WTC11 (cell line): ENCODE data around the gene ELFN1.

ENCODE experiments used
- ETV6 ChIP-seq: sonication (generic); formaldehyde crosslinking; IDR thresholded peaks from 2 replicates; pipeline ENCODE4 v1.8.1; 2022; ENCODE audit warnings: mild to moderate bottlenecking, missing genetic modification reagents
- FOXJ3 ChIP-seq: sonication (generic); formaldehyde crosslinking; IDR thresholded peaks from 2 replicates; pipeline ENCODE4 v1.9.0; 2021; ENCODE audit warnings: missing genetic modification reagents, mild to moderate bottlenecking, borderline replicate concordance
- NR1H2 ChIP-seq: sonication (generic); formaldehyde crosslinking; IDR thresholded peaks from 2 replicates; pipeline ENCODE4 v1.9.0; 2021; ENCODE audit warnings: mild to moderate bottlenecking, moderate library complexity, missing genetic modification reagents
- TEAD4 ChIP-seq: sonication (generic); formaldehyde crosslinking; IDR thresholded peaks from 2 replicates; pipeline ENCODE4 v1.8.0; 2022; ENCODE audit warnings: mild to moderate bottlenecking, missing genetic modification reagents
- USF1 ChIP-seq: sonication (generic); formaldehyde crosslinking; IDR thresholded peaks from 2 replicates; pipeline ENCODE4 v1.8.0; 2022; ENCODE audit warnings: mild to moderate bottlenecking, missing genetic modification reagents
- TF ChIP-seq, protein P1 (sequence below): sonication (generic); formaldehyde crosslinking; IDR thresholded peaks from 2 replicates; pipeline ENCODE4 v1.8.0; 2022; ENCODE audit warnings: mild to moderate bottlenecking, missing genetic modification reagents
- TF ChIP-seq, protein P2 (sequence below): sonication (generic); formaldehyde crosslinking; IDR thresholded peaks from 2 replicates; pipeline ENCODE4 v1.8.1; 2022; ENCODE audit warnings: mild to moderate bottlenecking, missing genetic modification reagents, moderate library complexity, borderline replicate concordance
- TF ChIP-seq, protein P3 (sequence below): fragments of 200-600 bp; IDR thresholded peaks from 2 replicates; pipeline ENCODE4 v1.8.0; 2022; ENCODE audit warnings: antibody characterized with exemption

DNA sequence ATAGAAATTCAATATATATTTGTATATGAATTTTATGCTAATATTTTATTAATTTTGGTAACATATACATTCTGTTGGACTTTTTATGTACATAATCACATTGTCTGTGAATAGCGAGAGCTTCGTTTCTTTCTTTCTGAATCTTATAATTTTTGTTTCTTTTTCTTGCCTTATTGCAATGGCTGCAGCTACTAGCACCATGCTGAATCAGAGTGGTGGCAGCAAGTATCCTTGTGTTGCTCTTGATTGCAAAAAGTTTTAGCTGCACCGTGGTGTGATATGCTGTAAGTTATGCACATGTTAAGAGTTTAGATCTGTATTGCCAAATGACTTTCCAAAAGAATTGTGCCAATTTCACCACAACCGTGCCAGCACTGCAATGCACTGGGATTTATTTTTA lies 32.6 kb downstream of the ELFN1 start:
- TF ChIP-seq, protein P1, sequence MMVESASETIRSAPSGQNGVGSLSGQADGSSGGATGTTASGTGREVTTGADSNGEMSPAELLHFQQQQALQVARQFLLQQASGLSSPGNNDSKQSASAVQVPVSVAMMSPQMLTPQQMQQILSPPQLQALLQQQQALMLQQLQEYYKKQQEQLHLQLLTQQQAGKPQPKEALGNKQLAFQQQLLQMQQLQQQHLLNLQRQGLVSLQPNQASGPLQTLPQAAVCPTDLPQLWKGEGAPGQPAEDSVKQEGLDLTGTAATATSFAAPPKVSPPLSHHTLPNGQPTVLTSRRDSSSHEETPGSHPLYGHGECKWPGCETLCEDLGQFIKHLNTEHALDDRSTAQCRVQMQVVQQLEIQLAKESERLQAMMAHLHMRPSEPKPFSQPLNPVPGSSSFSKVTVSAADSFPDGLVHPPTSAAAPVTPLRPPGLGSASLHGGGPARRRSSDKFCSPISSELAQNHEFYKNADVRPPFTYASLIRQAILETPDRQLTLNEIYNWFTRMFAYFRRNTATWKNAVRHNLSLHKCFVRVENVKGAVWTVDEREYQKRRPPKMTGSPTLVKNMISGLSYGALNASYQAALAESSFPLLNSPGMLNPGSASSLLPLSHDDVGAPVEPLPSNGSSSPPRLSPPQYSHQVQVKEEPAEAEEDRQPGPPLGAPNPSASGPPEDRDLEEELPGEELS: no peak
- TF ChIP-seq FOXJ3 (no peak), NR1H2 (CRISPR knock-in tag) (no peak), ETV6 (CRISPR knock-in tag) (no peak), USF1 (CRISPR knock-in tag) (no peak), TEAD4 (CRISPR knock-in tag) (no peak)
- TF ChIP-seq, protein P2, sequence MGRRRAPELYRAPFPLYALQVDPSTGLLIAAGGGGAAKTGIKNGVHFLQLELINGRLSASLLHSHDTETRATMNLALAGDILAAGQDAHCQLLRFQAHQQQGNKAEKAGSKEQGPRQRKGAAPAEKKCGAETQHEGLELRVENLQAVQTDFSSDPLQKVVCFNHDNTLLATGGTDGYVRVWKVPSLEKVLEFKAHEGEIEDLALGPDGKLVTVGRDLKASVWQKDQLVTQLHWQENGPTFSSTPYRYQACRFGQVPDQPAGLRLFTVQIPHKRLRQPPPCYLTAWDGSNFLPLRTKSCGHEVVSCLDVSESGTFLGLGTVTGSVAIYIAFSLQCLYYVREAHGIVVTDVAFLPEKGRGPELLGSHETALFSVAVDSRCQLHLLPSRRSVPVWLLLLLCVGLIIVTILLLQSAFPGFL (CRISPR knock-in tag): no peak
- TF ChIP-seq, protein P3, sequence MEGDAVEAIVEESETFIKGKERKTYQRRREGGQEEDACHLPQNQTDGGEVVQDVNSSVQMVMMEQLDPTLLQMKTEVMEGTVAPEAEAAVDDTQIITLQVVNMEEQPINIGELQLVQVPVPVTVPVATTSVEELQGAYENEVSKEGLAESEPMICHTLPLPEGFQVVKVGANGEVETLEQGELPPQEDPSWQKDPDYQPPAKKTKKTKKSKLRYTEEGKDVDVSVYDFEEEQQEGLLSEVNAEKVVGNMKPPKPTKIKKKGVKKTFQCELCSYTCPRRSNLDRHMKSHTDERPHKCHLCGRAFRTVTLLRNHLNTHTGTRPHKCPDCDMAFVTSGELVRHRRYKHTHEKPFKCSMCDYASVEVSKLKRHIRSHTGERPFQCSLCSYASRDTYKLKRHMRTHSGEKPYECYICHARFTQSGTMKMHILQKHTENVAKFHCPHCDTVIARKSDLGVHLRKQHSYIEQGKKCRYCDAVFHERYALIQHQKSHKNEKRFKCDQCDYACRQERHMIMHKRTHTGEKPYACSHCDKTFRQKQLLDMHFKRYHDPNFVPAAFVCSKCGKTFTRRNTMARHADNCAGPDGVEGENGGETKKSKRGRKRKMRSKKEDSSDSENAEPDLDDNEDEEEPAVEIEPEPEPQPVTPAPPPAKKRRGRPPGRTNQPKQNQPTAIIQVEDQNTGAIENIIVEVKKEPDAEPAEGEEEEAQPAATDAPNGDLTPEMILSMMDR: no peak
